ENCODE results near the gene AK4.
"Not testable (repeated sequence)": the region's sequence is repeated elsewhere in the genome, so short reads cannot be mapped to it uniquely, and the experiment has no call there.

The AK4 gene

DNA sequence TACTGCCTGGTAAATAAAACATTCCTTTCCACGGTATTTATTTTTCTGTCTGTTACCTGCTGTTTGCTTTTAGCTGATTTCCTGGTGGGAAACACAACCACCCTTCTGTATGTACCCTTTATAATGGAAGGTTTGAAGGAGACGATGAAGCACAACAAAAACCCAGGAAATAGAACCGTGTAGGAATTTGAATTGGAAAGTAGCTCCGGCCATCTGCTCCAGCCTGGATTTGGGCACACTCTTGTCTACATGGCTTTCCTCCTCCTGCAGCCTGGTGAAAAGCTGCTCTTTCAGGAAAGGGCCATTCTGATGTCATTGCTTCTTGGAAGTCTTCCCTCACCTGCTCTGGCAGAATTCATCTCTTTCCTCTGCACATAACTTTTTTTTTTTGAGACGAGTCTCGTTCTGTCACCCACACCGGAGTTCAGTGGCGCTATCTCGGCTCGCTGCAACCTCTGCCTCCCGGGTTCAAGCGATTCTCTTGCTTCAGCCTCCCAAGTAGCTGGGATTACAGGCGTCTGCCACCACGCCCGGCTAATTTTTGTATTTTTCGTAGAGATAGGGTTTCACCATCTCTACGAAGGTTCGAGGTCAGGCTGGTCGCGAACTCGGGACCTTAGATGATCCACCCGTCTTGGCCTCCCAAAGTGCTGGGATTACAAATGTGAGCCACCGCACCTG lies 2.7 kb downstream of the AK4 start:
- DNase-seq, result no peak

DNA sequence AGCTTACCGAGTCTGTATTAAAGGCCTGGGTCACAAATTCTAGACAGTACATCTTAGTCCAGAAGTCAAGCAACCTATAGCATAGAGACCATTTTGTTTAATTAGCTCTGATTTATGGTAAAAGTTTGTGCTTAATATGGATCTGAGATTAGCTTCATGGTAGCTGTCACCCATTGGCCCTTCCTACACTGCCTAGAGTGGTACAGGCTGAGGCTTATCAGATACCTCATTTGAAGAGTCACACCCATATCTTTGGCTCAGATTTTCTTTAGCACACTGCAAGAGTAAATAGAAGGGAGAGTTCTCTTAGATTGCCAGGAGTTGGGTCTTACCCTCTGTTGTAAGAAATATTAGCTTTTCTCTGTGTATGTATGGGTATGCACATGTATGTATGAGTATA lies 3.6 kb downstream of the AK4 start:
- DNase-seq, result no peak

DNA sequence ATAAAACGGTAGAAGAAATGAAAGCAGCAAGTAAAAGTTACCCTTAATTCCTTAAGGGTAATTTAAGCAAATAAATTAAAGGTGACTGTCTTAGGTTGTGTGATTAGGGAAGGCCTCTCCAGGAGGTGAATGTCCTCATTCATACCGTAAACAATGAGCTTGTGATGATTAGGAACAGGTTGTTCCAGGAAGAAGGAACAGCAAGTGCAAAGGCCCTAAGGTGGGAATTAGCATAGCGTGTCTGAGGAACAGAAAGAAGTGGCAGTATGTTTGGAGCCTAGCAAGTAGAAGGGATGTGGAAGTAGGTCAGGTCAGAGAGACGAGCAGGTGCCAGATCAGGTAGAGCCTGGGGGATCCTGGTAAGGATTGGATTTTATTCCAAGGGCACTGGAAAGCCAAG lies 5.6 kb downstream of the AK4 start:
- no peak for DNase-seq

DNA sequence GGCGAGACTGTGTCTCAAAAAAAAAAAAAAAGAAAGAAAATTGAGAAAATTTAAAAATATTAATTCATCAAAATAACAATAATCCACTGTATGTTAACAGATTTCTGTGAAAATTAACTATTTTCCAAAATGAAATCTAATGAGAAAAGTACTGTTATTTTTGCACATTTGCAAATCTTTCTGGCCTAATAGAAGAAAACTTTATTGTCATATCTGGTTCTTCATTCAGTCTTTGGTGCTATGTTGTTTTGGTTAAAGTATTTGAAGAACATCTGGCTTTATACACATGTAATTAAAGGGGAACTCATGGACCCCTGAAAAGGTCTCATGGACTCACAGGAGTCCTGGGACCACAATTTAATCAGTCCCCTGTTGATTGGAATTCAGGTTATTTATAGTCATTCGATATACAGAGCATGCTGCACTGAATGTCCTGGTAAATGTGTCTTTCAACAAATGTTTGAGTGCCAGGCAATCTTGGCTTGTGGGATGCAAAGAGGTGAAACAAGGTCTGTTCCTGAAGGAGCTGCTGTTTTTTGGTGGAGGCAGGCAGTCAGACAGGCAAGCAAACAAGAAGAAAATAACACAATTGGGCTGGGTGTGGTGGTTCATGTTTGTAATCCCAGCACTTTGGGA lies 9.0 kb downstream of the AK4 start:
- DNase-seq, result no peak

DNA sequence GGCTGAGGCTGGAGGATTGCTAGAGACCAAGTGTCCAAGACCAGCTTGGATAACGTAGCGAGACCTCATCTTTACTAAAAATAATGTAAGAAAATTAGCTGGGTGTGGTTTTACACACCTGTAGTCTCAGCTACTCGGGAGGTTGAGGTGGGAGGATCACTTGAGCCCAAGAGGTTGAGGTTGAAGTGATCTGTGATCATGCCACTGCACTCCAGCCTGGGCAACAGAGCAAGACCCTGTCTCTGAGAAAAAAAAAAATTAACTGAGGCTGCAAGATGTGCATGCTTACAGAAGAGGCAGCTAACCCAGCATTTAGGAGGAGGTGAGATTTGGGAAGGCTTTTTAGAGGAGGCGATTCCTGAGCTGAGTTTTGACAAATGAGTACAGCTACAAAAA lies 9.5 kb downstream of the AK4 start:
- no peak for DNase-seq

DNA sequence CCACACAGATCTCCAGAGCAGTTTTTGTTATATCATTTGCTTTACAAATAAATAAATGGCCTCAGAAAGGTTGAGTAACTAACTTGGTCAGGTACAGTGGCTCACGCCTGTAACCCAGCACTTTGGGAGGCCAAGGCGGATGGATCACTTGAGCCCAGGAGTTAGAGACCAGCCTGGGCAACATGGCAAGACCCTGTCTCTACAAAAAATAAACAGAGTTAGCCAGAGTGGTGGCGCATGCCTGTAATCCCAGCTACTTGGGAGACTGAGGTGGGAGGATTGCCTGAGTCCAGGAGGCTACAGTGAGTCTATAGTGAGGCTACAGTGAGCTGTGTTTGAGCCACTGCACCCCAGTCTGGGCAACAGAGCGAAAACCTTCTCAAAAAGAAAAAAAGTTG lies 11.3 kb downstream of the AK4 start:
- DNase-seq, result not testable (repeated sequence)

DNA sequence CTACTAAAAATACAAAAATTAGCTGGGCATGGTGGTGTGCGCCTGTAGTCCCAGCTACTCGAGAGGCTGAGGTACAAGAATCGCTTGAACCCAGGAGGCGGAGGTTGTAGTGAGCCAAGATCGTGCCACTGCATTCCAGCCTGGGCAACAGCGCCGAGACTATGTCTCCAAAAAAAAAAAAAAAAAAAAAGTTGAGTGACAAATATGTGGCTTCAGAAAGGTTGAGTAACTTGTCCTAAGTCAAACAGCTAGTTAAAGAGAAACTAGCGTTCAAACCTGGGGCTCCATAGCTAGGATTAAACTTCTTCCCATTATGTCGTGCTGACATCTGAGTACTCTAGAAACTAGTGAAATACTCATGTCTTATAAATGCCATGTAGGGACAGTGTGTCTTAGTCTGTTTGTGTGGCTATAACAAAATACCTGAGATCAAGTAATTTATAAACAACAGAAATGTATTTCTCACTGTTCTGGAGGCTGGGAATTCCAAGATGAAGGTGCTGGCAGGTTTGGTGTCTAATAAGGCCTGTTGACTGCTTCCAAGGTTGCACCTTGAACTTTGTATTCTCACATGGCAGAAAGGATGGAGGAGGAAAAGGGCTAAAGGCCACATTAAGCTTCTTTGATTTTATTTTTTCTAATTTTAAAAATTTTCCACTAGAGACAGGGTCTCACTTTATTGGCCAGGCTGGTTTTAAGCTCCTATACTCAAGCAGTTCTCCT lies 12.0 kb downstream of the AK4 start:
- DNase-seq, result no peak

DNA sequence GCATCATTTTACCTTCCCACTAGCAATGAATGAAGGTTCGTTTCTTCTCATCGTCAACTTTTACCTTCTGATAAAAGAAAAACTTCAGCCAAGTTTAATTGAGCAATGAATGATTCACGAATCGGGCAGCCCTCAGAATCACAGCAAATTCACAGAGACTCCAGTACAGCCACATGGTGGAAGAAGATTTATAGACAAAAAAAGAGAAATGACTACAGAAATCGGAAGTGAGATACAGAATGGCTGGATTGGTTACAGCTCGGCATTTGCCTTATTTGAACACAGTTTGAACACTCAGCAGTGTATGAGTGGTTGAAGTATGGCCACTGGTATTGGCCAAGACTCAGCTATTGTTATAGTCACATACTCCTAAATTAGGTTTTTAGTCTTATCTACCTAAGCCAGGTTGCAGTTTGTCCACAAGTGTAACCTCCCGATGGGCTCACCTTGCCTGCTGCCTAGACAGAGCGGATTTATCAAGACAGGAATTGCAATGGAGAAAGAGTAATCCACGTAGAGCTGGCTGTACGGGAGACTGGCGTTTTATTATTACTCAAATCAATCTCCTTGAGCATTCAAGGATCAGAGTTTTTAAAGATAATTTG lies 15.3 kb downstream of the AK4 start:
- DNase-seq, result no peak

DNA sequence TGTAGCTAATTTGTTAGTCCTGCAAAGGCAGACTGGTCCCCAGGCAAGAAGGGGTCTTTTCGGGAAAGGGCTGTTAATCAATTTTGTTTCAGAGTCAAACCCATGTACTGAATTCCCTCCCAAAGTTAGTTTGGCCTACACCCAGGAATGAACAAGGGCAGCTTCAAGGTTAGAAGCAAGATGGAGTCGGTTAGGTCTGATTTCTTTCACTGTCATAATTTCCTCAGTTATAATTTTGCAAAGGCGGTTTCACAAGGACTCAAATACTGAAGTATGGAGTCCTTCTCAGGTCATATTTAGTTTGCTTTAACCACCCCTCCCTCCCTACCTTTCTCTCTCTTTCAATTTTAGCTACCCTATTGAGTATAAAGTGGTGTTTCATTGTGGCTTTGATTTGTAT lies 16.1 kb downstream of the AK4 start:
- DNase-seq, result not testable (repeated sequence)

DNA sequence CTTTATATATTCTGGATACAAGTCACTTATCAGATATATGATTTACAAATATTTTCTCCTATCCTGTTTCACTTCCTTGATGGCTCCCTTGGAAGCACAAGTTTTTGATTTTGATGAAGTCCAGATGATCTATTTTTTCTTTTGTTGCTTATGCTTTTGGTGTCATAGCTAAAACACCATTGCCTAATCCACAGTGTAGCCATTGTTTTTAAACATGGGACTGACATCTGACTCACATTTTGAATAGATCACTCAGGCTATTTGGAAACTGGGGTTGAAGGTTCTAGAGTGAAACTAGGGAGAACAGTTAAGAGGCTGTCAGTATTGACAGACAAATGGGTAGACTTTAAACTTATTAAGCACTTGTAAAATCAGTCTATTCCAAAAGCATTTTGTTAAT lies 16.6 kb downstream of the AK4 start:
- peak; percentile 17 for DNase-seq

DNA sequence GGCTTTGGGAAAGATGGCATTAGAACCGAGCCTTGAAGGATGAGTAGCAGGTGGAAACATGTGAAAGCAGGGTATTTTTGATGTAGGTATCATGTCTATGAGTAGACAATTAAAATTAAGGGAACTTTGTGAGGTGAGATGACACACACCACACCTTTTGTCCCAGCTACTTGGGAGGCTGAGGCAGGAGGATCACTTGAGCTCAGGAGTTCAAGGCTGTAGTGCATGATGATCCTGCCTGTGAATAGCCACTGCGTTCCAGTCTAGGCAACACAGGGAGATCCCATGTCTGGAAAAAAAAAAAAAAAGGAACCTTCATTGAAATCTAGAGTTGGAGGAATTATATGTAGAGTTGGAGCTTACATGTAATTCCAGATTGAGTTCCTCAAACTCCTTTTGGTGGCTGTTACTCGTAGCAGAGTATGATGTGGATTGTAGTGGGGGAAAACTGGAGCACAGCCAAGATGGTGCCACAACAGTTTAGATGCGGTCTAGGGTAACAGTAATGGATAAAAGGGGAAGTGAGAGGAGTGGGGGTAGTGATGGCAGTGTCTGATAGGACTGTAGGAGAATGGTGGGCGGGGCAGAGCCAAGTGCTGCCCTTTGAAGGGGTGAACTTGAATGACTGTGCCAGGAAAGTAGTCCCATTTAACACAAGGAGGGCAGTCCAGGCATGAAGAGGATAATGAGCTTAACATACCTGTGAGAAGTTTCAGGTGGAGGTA lies 17.4 kb downstream of the AK4 start:
- DNase-seq, result no peak

DNA sequence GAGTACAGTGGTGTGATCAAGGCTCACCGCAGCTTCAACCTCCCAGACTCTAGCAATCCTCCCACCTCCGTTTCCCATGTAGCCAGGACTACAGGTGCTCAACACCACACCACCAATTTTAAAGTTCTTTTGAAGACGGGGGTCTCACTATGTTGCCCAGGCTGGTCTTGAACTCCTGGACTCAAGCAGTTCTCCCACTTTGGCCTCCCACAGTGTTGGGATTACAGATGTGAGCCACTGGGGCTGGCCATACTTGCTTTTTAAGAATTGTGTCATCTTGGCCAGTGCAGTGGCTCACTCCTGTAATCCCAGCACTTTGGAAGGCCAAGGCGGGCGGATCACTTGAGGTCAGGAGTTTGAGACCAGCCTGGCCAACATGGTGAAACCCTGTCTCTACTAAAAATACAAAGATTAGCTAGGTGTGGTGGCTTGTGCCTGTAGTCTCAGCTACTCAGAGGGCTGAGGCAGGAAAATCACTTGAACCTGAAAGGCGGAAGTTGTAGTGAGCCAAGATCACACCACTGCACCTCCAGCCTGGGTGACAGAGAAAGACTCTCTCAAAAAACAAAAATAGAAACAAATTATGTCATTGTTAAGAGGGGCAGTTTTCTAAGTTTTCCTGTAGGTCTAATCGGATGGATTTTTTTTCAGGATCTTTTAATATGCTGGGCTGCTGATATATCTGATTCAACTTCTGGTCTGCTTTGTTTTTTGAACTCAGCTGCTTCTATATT lies 18.7 kb downstream of the AK4 start:
- no peak for DNase-seq

DNA sequence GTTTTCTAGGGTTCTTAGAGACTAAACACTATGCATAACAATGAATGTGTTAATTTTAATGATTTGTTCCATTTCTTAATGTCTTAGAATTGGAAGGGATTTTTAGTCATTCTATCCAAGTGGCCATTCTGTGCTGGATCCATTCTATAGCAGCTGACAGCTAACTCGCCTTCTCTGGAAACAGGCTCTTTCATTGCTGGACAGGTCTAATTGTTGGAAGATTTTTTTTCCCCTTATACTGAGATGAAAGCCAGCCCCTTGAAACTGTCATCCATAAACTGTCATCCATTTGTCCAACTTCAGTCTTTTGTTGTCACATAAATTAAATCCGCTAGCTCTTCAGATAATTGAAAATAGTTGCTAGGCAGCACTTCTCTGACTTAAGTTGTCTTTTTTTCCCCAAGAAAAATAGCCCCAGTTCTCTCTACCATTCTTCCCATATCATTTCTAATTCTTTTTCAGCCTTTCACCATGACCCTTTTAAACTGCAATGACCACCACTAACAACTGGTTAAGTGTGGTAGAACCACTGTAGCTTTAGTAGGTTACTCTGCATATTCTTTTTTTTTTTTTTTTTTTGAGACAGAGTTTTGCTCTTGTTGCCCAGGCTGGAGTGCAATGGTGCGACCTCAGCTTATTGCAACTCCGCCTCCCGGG lies 19.7 kb downstream of the AK4 start:
- no peak for DNase-seq

DNA sequence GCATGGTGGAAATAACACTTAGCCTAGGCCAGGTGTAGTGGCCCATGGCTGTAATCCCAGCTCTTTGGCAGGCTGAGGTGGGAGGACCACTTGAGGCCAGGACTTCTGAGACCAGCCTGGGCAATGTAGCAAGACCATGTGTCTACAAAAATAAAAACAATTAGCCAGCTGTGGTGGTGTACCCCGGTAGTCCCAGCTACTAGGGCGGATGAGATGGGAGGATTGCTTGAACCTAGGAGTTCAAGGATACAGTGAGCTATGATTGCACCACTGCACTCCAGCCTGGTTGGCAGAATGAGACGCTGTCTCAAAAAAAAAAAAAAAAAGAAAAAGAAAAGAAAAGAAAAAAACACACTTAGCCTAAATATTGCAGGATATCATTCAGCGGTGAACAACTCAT lies 20.9 kb downstream of the AK4 start:
- DNase-seq, result no peak

DNA sequence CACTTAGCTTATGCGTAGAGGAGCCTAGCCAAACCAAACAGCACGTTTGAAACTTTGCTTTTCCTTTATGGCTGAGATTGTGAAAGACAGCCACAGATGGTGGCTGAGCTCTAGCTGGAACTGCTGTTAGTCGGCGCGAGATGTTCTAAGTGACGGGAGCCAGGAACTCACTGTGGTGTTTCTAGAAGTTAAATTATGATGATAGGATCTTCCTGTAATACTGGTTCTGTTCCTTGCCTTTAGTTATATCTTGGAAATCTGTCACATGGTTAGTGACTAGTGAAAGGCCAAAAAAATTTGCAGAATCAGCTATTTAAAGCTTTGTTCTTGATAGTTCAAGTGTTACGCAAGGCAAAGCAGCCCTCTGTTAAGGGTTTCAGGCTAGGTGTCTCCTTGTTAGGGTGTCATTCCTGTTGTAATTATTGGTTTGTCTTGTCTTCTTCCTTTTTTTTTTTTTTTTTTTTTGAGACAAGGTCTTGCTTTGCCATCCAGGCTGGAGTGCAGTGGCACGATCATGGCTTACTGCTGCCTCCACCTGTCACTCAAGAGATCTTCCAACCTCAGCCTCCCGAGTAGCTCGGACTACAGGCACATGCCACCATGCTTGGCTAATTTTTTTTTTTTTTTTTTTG lies 22.6 kb downstream of the AK4 start:
- DNase-seq, result peak; percentile 57

DNA sequence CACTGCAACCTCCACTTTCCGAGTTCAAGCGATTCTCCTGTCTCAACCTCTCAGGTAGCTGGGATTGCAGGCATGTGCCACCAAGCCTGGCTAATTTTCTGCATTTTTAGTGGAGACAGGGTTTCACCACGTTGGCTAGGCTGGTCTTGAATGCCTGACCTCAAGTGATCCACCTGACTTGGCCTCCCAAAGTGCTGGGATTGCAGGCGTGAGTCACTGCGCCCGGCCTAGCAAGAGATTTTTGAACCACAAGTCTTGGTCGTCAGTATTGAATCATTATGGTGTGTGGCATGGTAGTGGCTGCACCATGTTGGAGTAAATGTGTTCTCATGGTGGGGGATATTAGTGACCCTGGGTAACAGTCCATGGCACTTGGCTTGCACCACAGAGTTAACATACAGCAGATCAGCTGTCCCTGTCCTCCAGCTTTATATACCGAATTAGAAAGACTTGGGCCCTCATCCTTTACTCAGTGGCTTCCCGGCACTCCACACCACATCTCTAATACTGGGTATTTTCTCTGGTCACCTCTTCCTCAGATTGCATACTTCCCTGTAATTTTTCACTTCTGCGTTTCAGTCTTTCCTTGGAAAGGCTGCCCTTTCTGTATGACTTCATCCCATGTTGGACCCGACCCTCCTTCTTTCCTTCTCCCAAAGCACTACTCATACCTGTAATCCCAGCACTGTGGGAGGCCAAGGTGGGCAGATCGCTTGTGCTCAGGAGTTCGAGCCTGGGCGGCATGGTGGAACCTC lies 25.1 kb downstream of the AK4 start:
- no peak for DNase-seq

DNA sequence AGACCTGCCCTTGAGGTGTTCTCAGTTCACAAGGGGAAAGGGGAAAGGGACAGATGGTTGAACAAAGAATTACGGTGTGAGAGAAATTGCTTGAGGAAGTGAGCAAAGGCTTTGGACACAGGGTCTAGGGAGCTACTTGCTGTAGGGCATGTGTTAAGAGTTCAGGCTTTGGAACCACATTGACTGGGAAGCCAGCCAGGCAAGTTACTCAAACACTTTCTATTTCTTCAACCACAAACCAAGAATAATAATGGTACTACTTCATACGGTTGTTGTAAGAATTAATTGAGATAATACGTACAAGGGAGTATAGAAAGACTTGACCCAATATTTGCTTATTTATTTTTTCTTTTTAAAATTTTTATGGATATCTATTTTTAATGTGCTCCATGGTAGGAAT lies 26.6 kb downstream of the AK4 start:
- DNase-seq, result peak; percentile 95

DNA sequence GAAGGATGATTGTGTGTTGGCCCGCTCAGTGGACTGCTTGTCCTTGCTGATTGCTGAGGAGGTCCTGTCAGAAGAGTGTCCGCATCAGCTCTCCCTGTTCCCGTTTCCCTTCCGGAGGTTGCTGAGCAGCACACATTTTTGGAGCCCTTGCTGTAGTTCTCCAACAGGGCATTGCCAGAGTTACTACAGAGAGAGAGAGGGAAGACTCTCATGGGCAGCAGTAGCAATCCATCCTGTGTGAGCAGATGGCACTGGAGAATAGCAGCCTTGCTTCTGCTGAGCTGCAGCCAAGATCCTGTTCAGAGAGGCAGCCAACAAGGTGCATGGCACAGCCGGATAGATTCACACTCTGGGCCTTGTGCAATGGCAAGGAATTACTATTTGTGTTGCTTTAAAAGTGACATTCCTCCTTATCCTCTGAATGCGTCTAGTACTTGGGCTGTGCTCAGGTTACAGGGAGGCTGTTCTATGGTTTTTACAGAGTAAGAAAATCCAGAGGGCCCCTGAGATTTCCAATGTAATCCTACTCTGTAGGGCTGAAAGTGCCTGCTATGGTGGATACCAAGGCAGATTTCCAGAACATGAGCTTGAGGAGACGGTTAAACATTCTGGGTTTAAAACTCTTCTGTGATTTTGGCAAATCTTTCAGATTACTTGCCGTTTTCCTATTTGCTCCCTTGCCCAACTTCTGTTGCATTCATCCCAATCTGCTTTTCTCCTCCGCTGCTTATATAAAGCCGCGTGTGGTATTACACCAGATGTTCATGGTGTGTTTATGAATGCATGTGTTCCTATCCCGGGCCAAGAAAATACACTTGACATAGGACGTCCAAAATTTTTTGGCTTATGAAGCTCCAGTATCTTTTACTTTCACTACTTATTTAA lies 27.4 kb downstream of the AK4 start:
- peak; percentile 43 for DNase-seq

DNA sequence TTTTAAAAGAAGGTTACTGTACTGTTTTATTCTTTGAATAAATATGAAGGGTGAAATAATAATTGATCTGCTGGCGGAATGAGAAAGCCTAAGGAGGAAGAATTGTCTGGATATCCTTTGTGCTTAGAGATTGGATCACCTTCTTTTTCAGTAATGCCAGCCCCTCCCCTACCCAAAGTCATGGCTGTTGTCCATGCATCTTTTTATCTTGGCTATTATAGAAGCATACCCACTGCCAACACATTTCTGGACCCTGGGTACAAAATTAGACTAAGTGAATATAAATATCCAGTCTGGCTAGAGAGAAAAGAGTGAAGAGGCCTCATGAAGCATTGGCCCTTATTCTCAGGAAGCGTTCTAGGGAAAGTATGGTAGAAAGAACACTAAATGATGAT lies 28.1 kb downstream of the AK4 start:
- no peak for DNase-seq

DNA sequence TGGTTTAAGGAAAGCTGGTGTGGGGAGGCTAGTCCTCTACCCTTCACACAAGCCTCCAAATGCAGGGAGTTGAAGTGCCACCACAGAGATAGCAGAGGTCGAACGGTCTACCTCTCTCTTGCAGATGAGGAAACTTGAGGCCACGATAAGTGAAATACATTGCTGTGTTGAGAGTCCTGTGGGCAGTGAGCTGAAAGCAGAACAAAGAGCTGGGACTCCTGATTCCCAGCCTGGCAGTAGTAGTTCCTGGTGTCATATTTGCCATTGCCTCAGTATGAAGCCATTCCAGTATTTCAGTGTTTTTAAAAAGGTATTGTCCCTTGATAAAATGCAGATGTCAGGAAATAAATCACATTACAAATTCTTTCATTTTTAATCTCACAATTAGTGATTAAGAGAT lies 28.6 kb downstream of the AK4 start:
- no peak for DNase-seq

Data from fibroblast of skin of right quadriceps (primary cell).